Testis (tissue), 2 donors: Measurements from ENCODE around the gene PROB1.

ENCODE experiments used
- CTCF ChIP-seq, 3 experiments: fragments of 450-650 bp in 2 of 3; fragments of 200-600 bp in 1 of 3; sonication (generic) in 1 of 3; IDR thresholded peaks; one replicate each; pipeline ENCODE4 v1.5.1; 2016 to 2019; ENCODE audit warnings: antibody characterized with exemption in 3 of 3, mild to moderate bottlenecking in 2 of 3, moderate library complexity in 1 of 3
- POLR2A ChIP-seq: fragments of 450-650 bp; IDR thresholded peaks from one replicate; pipeline ENCODE4 v1.6.1; 2017; ENCODE audit warnings: antibody characterized with exemption, mild to moderate bottlenecking, moderate library complexity

- no peak for TF ChIP-seq POLR2A
- no peak for TF ChIP-seq CTCF (IDR thresholded peaks at IDR 0.05)
Observed at GRCh38 chr5:139403418-139403786, 8.5 kb upstream of the PROB1 start.
